GM18870 (cell line): ENCODE data around the gene ELAPOR2.
A peak's percentile ranks its signal among the peaks of the same experiment; 100 is the strongest.
"Not testable (repeated sequence)": the region's sequence is repeated elsewhere in the genome, so short reads cannot be mapped to it uniquely, and the experiment has no call there.

Source experiments
- ATAC-seq: cut with Tn5 transposase; IDR thresholded peaks from one replicate; pipeline ENCODE4 v1.9.1; 2021; ENCODE audit warnings: moderate library complexity; ENCODE audit not compliant: unreplicated experiment

Gene ELAPOR2

GRCh38 chr7:87059525-87060287 is at the start of gene ELAPOR2:
Gene ELAPOR2 (minus strand): TSS chr7:87059654. CDS start chr7:87059513, 141 bp downstream.
- peak; percentile 87 for ATAC-seq

GRCh38 chr7:87107949-87108776 is 48.7 kb upstream of the ELAPOR2 start:
- ATAC-seq = no peak

- ATAC-seq = no peak
Measured at GRCh38 chr7:87106974-87107612, 47.6 kb upstream of the ELAPOR2 start.

- no peak for ATAC-seq
Measured at GRCh38 chr7:87105401-87105800, 45.9 kb upstream of the ELAPOR2 start.

- ATAC-seq = no peak
Measured at GRCh38 chr7:87100326-87100725, 40.9 kb upstream of the ELAPOR2 start.

- ATAC-seq = not testable (repeated sequence)
Measured at GRCh38 chr7:87097375-87097774, 37.9 kb upstream of the ELAPOR2 start.

- no peak for ATAC-seq
Measured at GRCh38 chr7:87094322-87094721, 34.9 kb upstream of the ELAPOR2 start.

- ATAC-seq = no peak
Measured at GRCh38 chr7:87092568-87093091, 33.2 kb upstream of the ELAPOR2 start.

- ATAC-seq = no peak
Measured at GRCh38 chr7:87091487-87092066, 32.1 kb upstream of the ELAPOR2 start.

GRCh38 chr7:87083865-87084519 is 24.5 kb upstream of the ELAPOR2 start:
- ATAC-seq = peak; percentile 50

- ATAC-seq = no peak
Measured at GRCh38 chr7:87082675-87083074, 23.2 kb upstream of the ELAPOR2 start.

- ATAC-seq = peak; percentile 65
Measured at GRCh38 chr7:87075671-87076404, 16.4 kb upstream of the ELAPOR2 start.

GRCh38 chr7:87067788-87068187 is 8.3 kb upstream of the ELAPOR2 start:
- ATAC-seq = no peak

GRCh38 chr7:87060288-87060537 is 759 bp upstream of the ELAPOR2 start:
- ATAC-seq = no peak

- ATAC-seq = peak; percentile 37
Measured at GRCh38 chr7:87058744-87059524, 520 bp downstream of the ELAPOR2 start.

GRCh38 chr7:87057210-87057609 is 2.2 kb downstream of the ELAPOR2 start:
- no peak for ATAC-seq

- no peak for ATAC-seq
Measured at GRCh38 chr7:87056346-87056745, 3.1 kb downstream of the ELAPOR2 start.

GRCh38 chr7:87048839-87049238 is 10.6 kb downstream of the ELAPOR2 start:
- ATAC-seq = no peak

- ATAC-seq = no peak
Measured at GRCh38 chr7:87046456-87046855, 13.0 kb downstream of the ELAPOR2 start.
